Measurements from ENCODE around the gene MANBA. TPM values are rescaled to one million over a fixed set of nuclear protein-coding genes. Genes with fewer than 3 reads are reported as not detected.

The MANBA gene
- polyA plus RNA-seq, 3 donors, result 80.8 to 94.4 (median 88.7) TPM

GRCh38 chr4:102606261-102606660 lies 154.5 kb downstream of the MANBA start:
- no peaks in the 10 kb centered on the region for H3K27me3 Mint-ChIP-seq (ENCODE audit: low read depth in 3 of 3)
- WGBS (ENCODE audit: insufficient coverage), result no CpG with 5 or more reads among the region's 3 CpGs
- Histone ChIP-seq H3K36me3 (replicated peaks in 1 of 2; ENCODE audit: control insufficient read depth in 1 of 2, insufficient read depth in 2 of 2, low read length in 2 of 2) (peaks cover 91 to 97% of the 10 kb centered on the region in 2 donors), H4K20me1 (ENCODE audit: insufficient read depth, low read length) (peaks cover 9% of the 10 kb centered on the region), H3K27me3 (ENCODE audit: control insufficient read depth in 2 of 2, insufficient read depth in 2 of 2, low read length in 2 of 2) (no peaks in the 10 kb centered on the region), H3K79me2 (ENCODE audit: insufficient read depth, low read length) (no peaks in the 10 kb centered on the region), H3K4me3 (replicated peaks in 1 of 3; ENCODE audit: low read depth in 2 of 3, low read length in 3 of 3) (no peak overlapping the region), H3K27ac (ENCODE audit: low read depth in 1 of 2, low read length in 2 of 2) (no peak overlapping the region), H2AFZ (ENCODE audit: insufficient read depth, low read depth, low read length, poor library complexity, severe bottlenecking) (no peak overlapping the region), H3K9ac (ENCODE audit: insufficient read depth, low read length, poor library complexity, severe bottlenecking) (no peak overlapping the region), H3K4me1 (ENCODE audit: control insufficient read depth in 1 of 2, insufficient read depth in 2 of 2, low read length in 2 of 2) (no peaks in the 10 kb centered on the region), H3K9me3 (replicated peaks in 1 of 2; ENCODE audit: control insufficient read depth in 1 of 2, insufficient read depth in 1 of 2, low read length in 2 of 2) (no peaks in the 10 kb centered on the region), H3K4me2 (replicated peaks; ENCODE audit: extremely low read depth, low read length, poor library complexity, severe bottlenecking) (no peak overlapping the region)
- H3K4me3 Mint-ChIP-seq, result no peak overlapping the region
- peaks cover 81 to 82% of the 10 kb centered on the region in 2 donors for H3K36me3 Mint-ChIP-seq
- no peaks in the 10 kb centered on the region for H3K4me1 Mint-ChIP-seq
- DNase-seq, result no peak
- intact Hi-C loops (cut with micrococcal nuclease), result no loop called here
- TF ChIP-seq CTCF (IDR thresholded peaks at IDR 0.05), result no peak
- H3K27ac Mint-ChIP-seq, result peak overlapping the region in 1 of 7 donors; percentile 37
- H3K9me3 Mint-ChIP-seq, result no peaks in the 10 kb centered on the region

GRCh38 chr4:102604222-102604940 lies 156.4 kb downstream of the MANBA start:
- Histone ChIP-seq H3K4me3 (replicated peaks in 1 of 3; ENCODE audit: low read depth in 2 of 3, low read length in 3 of 3) (no peak overlapping the region), H3K4me2 (replicated peaks; ENCODE audit: extremely low read depth, low read length, poor library complexity, severe bottlenecking) (no peak overlapping the region), H3K9me3 (replicated peaks in 1 of 2; ENCODE audit: control insufficient read depth in 1 of 2, insufficient read depth in 1 of 2, low read length in 2 of 2) (no peaks in the 10 kb centered on the region), H3K27me3 (ENCODE audit: control insufficient read depth in 2 of 2, insufficient read depth in 2 of 2, low read length in 2 of 2) (no peaks in the 10 kb centered on the region), H3K9ac (ENCODE audit: insufficient read depth, low read length, poor library complexity, severe bottlenecking) (no peak overlapping the region), H3K79me2 (ENCODE audit: insufficient read depth, low read length) (no peaks in the 10 kb centered on the region), H4K20me1 (ENCODE audit: insufficient read depth, low read length) (peaks cover 9% of the 10 kb centered on the region), H2AFZ (ENCODE audit: insufficient read depth, low read depth, low read length, poor library complexity, severe bottlenecking) (no peak overlapping the region), H3K27ac (ENCODE audit: low read depth in 1 of 2, low read length in 2 of 2) (no peak overlapping the region), H3K36me3 (replicated peaks in 1 of 2; ENCODE audit: control insufficient read depth in 1 of 2, insufficient read depth in 2 of 2, low read length in 2 of 2) (peaks cover 91 to 97% of the 10 kb centered on the region in 2 donors), H3K4me1 (ENCODE audit: control insufficient read depth in 1 of 2, insufficient read depth in 2 of 2, low read length in 2 of 2) (no peaks in the 10 kb centered on the region)
- DNase-seq, result no peak
- Mint-ChIP-seq H3K4me1 (no peaks in the 10 kb centered on the region), H3K36me3 (peaks cover 80% of the 10 kb centered on the region in 2 donors), H3K27ac (no peak overlapping the region), H3K4me3 (no peak overlapping the region), H3K27me3 (ENCODE audit: low read depth in 3 of 3) (no peaks in the 10 kb centered on the region), H3K9me3 (no peaks in the 10 kb centered on the region)
- WGBS (ENCODE audit: insufficient coverage), result no CpG with 5 or more reads among the region's 2 CpGs
- TF ChIP-seq CTCF (IDR thresholded peaks at IDR 0.05), result no peak
- intact Hi-C loops (cut with micrococcal nuclease), result no loop called here
